ENCODE results near the gene UNC13A. TPM values are rescaled to one million over a fixed set of nuclear protein-coding genes. Genes with fewer than 3 reads are reported as not detected.

Gene UNC13A
- total RNA-seq, 1 experiment from 2014 or later = 0.21 TPM

DNA sequence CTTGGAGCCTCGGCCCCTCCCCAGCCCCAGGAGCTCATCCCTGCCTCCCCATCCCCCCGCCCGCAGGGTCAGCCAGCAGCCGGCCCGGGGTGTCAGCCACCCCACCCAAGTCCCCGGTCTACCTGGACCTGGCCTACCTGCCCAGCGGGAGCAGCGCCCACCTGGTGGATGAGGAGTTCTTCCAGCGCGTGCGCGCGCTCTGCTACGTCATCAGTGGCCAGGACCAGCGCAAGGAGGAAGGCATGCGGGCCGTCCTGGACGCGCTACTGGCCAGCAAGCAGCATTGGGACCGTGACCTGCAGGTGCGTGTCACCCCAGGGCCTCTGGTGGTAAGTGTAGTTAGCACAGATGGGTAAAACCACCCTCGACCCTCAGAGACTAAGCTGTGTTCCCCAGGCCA is 45.0 kb upstream of the UNC13A start:
- intact Hi-C loops (cut with micrococcal nuclease) = no loop called here
- POLR2A ChIA-PET = no interaction called here
- H3K27me3 Mint-ChIP-seq (ENCODE audit: insufficient read depth, unreplicated experiment) = no peaks in the 10 kb centered on the region
- CTCF ChIA-PET = interaction anchor here (0.6 kb wide), 1 partner anchor 628 kb away, joined by 3 read pairs; no protein-coding TSS in a partner anchor
- TF ChIP-seq, protein P1, sequence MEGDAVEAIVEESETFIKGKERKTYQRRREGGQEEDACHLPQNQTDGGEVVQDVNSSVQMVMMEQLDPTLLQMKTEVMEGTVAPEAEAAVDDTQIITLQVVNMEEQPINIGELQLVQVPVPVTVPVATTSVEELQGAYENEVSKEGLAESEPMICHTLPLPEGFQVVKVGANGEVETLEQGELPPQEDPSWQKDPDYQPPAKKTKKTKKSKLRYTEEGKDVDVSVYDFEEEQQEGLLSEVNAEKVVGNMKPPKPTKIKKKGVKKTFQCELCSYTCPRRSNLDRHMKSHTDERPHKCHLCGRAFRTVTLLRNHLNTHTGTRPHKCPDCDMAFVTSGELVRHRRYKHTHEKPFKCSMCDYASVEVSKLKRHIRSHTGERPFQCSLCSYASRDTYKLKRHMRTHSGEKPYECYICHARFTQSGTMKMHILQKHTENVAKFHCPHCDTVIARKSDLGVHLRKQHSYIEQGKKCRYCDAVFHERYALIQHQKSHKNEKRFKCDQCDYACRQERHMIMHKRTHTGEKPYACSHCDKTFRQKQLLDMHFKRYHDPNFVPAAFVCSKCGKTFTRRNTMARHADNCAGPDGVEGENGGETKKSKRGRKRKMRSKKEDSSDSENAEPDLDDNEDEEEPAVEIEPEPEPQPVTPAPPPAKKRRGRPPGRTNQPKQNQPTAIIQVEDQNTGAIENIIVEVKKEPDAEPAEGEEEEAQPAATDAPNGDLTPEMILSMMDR (IDR thresholded peaks at IDR 0.05; ENCODE audit: unreplicated experiment) = no peak
- DNase-seq (ENCODE audit: unreplicated experiment) = no peak
- H3K36me3 Mint-ChIP-seq (ENCODE audit: insufficient read depth, unreplicated experiment) = peaks cover 73% of the 10 kb centered on the region
- BruUV-seq (replicated peaks) = no TSS peak
- H3K27ac Mint-ChIP-seq (ENCODE audit: low read depth, unreplicated experiment) = no peak overlapping the region
- no peaks in the 10 kb centered on the region for H3K9me3 Mint-ChIP-seq (ENCODE audit: unreplicated experiment)
- H3K4me1 Mint-ChIP-seq (ENCODE audit: insufficient read depth, unreplicated experiment) = no peaks in the 10 kb centered on the region
- no peak overlapping the region for H3K4me3 Mint-ChIP-seq (ENCODE audit: unreplicated experiment)

DNA sequence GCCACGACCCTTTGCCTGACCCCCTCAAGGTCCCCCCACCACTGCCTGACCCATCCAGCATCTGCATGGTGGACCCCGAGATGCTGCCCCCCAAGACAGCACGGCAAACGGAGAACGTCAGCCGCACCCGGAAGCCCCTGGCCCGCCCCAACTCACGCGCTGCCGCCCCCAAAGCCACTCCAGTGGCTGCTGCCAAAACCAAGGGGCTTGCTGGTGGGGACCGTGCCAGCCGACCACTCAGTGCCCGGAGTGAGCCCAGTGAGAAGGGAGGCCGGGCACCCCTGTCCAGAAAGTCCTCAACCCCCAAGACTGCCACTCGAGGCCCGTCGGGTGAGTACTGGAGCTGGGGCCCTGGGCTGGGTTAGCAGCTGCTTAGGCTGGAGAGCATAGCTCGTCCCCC is 39.7 kb upstream of the UNC13A start:
- ChIA-PET POLR2A (no interaction called here), CTCF (no interaction called here)
- Mint-ChIP-seq H3K27me3 (ENCODE audit: insufficient read depth, unreplicated experiment) (no peaks in the 10 kb centered on the region), H3K4me1 (ENCODE audit: insufficient read depth, unreplicated experiment) (peaks cover 5% of the 10 kb centered on the region), H3K27ac (ENCODE audit: low read depth, unreplicated experiment) (no peak overlapping the region), H3K36me3 (ENCODE audit: insufficient read depth, unreplicated experiment) (peaks cover 72% of the 10 kb centered on the region), H3K4me3 (ENCODE audit: unreplicated experiment) (no peak overlapping the region), H3K9me3 (ENCODE audit: unreplicated experiment) (no peaks in the 10 kb centered on the region)
- BruUV-seq (replicated peaks) = no TSS peak
- intact Hi-C loops (cut with micrococcal nuclease) = no loop called here
- no peak for DNase-seq (ENCODE audit: unreplicated experiment)
- TF ChIP-seq, protein P1 (IDR thresholded peaks at IDR 0.05; ENCODE audit: unreplicated experiment) = no peak

DNA sequence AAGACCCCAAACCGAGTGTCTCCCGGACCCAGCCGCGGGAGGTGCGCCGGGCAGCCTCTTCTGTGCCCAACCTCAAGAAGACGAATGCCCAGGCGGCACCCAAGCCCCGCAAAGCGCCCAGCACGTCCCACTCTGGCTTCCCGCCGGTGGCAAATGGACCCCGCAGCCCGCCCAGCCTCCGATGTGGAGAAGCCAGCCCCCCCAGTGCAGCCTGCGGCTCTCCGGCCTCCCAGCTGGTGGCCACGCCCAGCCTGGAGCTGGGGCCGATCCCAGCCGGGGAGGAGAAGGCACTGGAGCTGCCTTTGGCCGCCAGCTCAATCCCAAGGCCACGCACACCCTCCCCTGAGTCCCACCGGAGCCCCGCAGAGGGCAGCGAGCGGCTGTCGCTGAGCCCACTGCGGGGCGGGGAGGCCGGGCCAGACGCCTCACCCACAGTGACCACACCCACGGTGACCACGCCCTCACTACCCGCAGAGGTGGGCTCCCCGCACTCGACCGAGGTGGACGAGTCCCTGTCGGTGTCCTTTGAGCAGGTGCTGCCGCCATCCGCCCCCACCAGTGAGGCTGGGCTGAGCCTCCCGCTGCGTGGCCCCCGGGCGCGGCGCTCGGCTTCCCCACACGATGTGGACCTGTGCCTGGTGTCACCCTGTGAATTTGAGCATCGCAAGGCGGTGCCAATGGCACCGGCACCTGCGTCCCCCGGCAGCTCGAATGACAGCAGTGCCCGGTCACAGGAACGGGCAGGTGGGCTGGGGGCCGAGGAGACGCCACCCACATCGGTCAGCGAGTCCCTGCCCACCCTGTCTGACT is 39.0 kb upstream of the UNC13A start:
- TF ChIP-seq, protein P1 (IDR thresholded peaks at IDR 0.05; ENCODE audit: unreplicated experiment) = no peak
- no TSS peak for BruUV-seq (replicated peaks)
- POLR2A ChIA-PET = no interaction called here

DNA sequence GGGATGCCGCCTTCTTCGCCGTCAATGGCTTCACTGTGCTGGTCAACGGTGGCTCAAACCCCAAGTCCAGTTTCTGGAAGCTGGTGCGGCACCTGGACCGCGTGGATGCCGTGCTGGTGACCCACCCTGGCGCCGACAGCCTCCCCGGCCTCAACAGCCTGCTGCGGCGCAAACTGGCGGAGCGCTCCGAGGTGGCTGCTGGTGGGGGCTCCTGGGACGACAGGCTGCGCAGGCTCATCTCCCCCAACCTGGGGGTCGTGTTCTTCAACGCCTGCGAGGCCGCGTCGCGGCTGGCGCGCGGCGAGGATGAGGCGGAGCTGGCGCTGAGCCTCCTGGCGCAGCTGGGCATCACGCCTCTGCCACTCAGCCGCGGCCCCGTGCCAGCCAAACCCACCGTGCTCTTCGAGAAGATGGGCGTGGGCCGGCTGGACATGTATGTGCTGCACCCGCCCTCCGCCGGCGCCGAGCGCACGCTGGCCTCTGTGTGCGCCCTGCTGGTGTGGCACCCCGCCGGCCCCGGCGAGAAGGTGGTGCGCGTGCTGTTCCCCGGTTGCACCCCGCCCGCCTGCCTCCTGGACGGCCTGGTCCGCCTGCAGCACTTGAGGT is 38.1 kb upstream of the UNC13A start:
- Mint-ChIP-seq H3K27ac (ENCODE audit: low read depth, unreplicated experiment) (no peak overlapping the region), H3K36me3 (ENCODE audit: insufficient read depth, unreplicated experiment) (peaks cover 59% of the 10 kb centered on the region), H3K9me3 (ENCODE audit: unreplicated experiment) (no peaks in the 10 kb centered on the region), H3K4me1 (ENCODE audit: insufficient read depth, unreplicated experiment) (peaks cover 11% of the 10 kb centered on the region), H3K27me3 (ENCODE audit: insufficient read depth, unreplicated experiment) (no peaks in the 10 kb centered on the region), H3K4me3 (ENCODE audit: unreplicated experiment) (no peak overlapping the region)
- TF ChIP-seq, protein P1 (IDR thresholded peaks at IDR 0.05; ENCODE audit: unreplicated experiment) = no peak
- ChIA-PET POLR2A (no interaction called here), CTCF (no interaction called here)
- intact Hi-C loops (cut with micrococcal nuclease) = no loop called here
- no peak for DNase-seq (ENCODE audit: unreplicated experiment)
- no TSS peak for BruUV-seq (replicated peaks)

More for the DNA sequence above, 39.0 kb upstream of the UNC13A start:
- Mint-ChIP-seq H3K4me1 (ENCODE audit: insufficient read depth, unreplicated experiment) (peaks cover 5% of the 10 kb centered on the region), H3K9me3 (ENCODE audit: unreplicated experiment) (no peaks in the 10 kb centered on the region), H3K4me3 (ENCODE audit: unreplicated experiment) (no peak overlapping the region), H3K36me3 (ENCODE audit: insufficient read depth, unreplicated experiment) (peaks cover 69% of the 10 kb centered on the region), H3K27me3 (ENCODE audit: insufficient read depth, unreplicated experiment) (no peaks in the 10 kb centered on the region), H3K27ac (ENCODE audit: low read depth, unreplicated experiment) (no peak overlapping the region)
- intact Hi-C loops (cut with micrococcal nuclease) = no loop called here
- CTCF ChIA-PET = no interaction called here
- DNase-seq (ENCODE audit: unreplicated experiment) = no peak
